Mesendoderm (in vitro differentiated cells): ENCODE measurements around the gene PMEPA1. TPM values are rescaled to one million over a fixed set of nuclear protein-coding genes. Genes with fewer than 3 reads are reported as not detected.
A peak's percentile ranks its signal among the peaks of the same experiment; 100 is the strongest.

Experiments used
- DNase-seq: peaks from one replicate; pipeline ENCODE4 v3.0.0; 2013
- H2AK5ac ChIP-seq: 2 replicates; pipeline ENCODE4 v1.6.1; 2013; ENCODE audit warnings: low read length, inconsistent platforms
- H2BK120ac ChIP-seq: 2 replicates; pipeline ENCODE4 v1.6.1; 2013; ENCODE audit warnings: low read depth, mild to moderate bottlenecking, low read length, moderate library complexity, mixed read lengths
- H2BK15ac ChIP-seq: replicated peaks from 2 replicates; pipeline ENCODE4 v1.6.1; 2013; ENCODE audit warnings: low read depth, mild to moderate bottlenecking, moderate library complexity
- H2BK5ac ChIP-seq: 2 replicates; pipeline ENCODE4 v1.6.1; 2013; ENCODE audit warnings: low read length, inconsistent platforms
- H3K18ac ChIP-seq: 2 replicates; pipeline ENCODE4 v1.6.1; 2013; ENCODE audit warnings: mild to moderate bottlenecking, low read length, mixed read lengths
- H3K23ac ChIP-seq: one replicate; pipeline ENCODE4 v1.6.1; 2013; ENCODE audit warnings: low read length
- H3K27ac ChIP-seq: 2 replicates; pipeline ENCODE4 v1.5.1; 2013; ENCODE audit warnings: low read depth, mild to moderate bottlenecking, inconsistent platforms, low read length, moderate library complexity
- H3K27me3 ChIP-seq: 2 replicates; pipeline ENCODE4 v1.6.1; 2013; ENCODE audit warnings: low read length, control low read depth, mild to moderate bottlenecking, inconsistent platforms; ENCODE audit not compliant: insufficient read depth, poor library complexity
- H3K36me3 ChIP-seq: 2 replicates; pipeline ENCODE4 v1.6.1; 2013; ENCODE audit warnings: low read length, inconsistent platforms; ENCODE audit not compliant: control insufficient read depth, insufficient read depth
- H3K4ac ChIP-seq: one replicate; pipeline ENCODE4 v1.6.1; 2013; ENCODE audit warnings: low read depth, mild to moderate bottlenecking, low read length, moderate library complexity
- H3K4me1 ChIP-seq: 2 replicates; pipeline ENCODE4 v1.6.1; 2013; ENCODE audit warnings: low read depth, low read length, inconsistent platforms; ENCODE audit not compliant: control insufficient read depth
- H3K4me2 ChIP-seq: 2 replicates; pipeline ENCODE4 v1.6.1; 2013; ENCODE audit warnings: low read length
- H3K4me3 ChIP-seq: 2 replicates; pipeline ENCODE4 v1.5.1; 2013; ENCODE audit warnings: mild to moderate bottlenecking, low read length
- H3K56ac ChIP-seq: one replicate; pipeline ENCODE4 v1.6.1; 2013; ENCODE audit warnings: low read length
- H3K79me1 ChIP-seq: 2 replicates; pipeline ENCODE4 v1.6.1; 2013; ENCODE audit warnings: low read length, inconsistent platforms
- H3K79me2 ChIP-seq: 2 replicates; pipeline ENCODE4 v1.6.1; 2013; ENCODE audit warnings: mild to moderate bottlenecking, low read length; ENCODE audit not compliant: control insufficient read depth, insufficient read depth
- H3K9ac ChIP-seq: 2 replicates; pipeline ENCODE4 v1.6.1; 2013; ENCODE audit warnings: low read length, inconsistent platforms
- H4K5ac ChIP-seq: one replicate; pipeline ENCODE4 v1.6.1; 2013; ENCODE audit warnings: low read length
- H4K8ac ChIP-seq: one replicate; pipeline ENCODE4 v1.6.1; 2013; ENCODE audit warnings: low read depth, mild to moderate bottlenecking, control low read depth, low read length, moderate library complexity
- WGBS: extraction: QIAGEN DNeasy Blood & Tissue Kit; methylation state at CpG from one replicate; pipeline ENCODE4 v1.1.7; 2013; ENCODE audit warnings: low lambda C conversion rate, missing lambda C conversion rate; ENCODE audit not compliant: insufficient coverage; ENCODE audit errors: extremely low coverage; 5-methylcytosine and 5-hydroxymethylcytosine counted together
- polyA plus RNA-seq, 2 experiments: library from polyadenylated mRNA; stranded (reverse); fragments of 200-250 nt; gene quantifications; one replicate each; pipeline ENCODE4 v1.2.3, GENCODE V29; 2013

Gene PMEPA1
- polyA plus RNA-seq (2013, experiment 1 of 2), result 52.6 TPM
- polyA plus RNA-seq (2013, experiment 2 of 2), result 52.5 TPM

GRCh38 chr20:57709823-57710799, at the start of gene PMEPA1:
Gene PMEPA1, minus strand, starts transcription at chr20:57710015. Its CDS starts 433 bp downstream, at chr20:57709582.
- Histone ChIP-seq H2BK15ac (peak within 1 kb of the TSS; percentile 10), H2AK5ac (peak within 1 kb of the TSS; percentile 64), H3K4me1 (peaks cover 35% of the 10 kb centered on the region), H3K56ac (peak within 1 kb of the TSS; percentile 97), H3K79me1 (peaks cover 6% of the 10 kb centered on the region), H3K79me2 (peaks cover 50% of the 10 kb centered on the region), H3K4me3 (peak within 1 kb of the TSS; percentile 90), H3K23ac (peak within 1 kb of the TSS; percentile 99), H4K8ac (no peak within 1 kb of the TSS), H4K5ac (peak within 1 kb of the TSS; percentile 60), H2BK120ac (peak within 1 kb of the TSS; percentile 95), H3K27ac (peak within 1 kb of the TSS; percentile 97), H3K4ac (peak within 1 kb of the TSS; percentile 98), H3K18ac (peak within 1 kb of the TSS; percentile 99), H2BK5ac (peak within 1 kb of the TSS; percentile 100), H3K27me3 (no peaks in the 10 kb centered on the region), H3K4me2 (peak within 1 kb of the TSS; percentile 73), H3K9ac (peak within 1 kb of the TSS; percentile 90), H3K36me3 (no peaks in the 10 kb centered on the region)
- peak; percentile 98 for DNase-seq
- WGBS, result no CpG with 5 or more reads among the region's 92 CpGs

- Histone ChIP-seq H3K4me3 (no peak overlapping the region), H3K27me3 (no peaks in the 10 kb centered on the region), H3K9ac (no peak overlapping the region), H3K18ac (no peak overlapping the region), H2AK5ac (no peak overlapping the region), H2BK15ac (no peak overlapping the region), H3K56ac (no peak overlapping the region), H3K4me1 (no peaks in the 10 kb centered on the region), H3K36me3 (no peaks in the 10 kb centered on the region), H3K23ac (no peak overlapping the region), H3K79me1 (no peaks in the 10 kb centered on the region), H3K79me2 (no peaks in the 10 kb centered on the region), H2BK120ac (no peak overlapping the region), H2BK5ac (no peak overlapping the region), H4K8ac (no peak overlapping the region), H3K27ac (no peak overlapping the region), H3K4me2 (no peak overlapping the region), H4K5ac (no peak overlapping the region), H3K4ac (no peak overlapping the region)
- no peak for DNase-seq
- no CpG with 5 or more reads among the region's 1 CpG for WGBS
These were observed 48.0 kb upstream of the PMEPA1 start for GRCh38 chr20:57757767-57758166.

- no peak overlapping the region for H2AK5ac ChIP-seq
- no CpG with 5 or more reads among the region's 4 CpGs for WGBS
These were observed 47.1 kb upstream of the PMEPA1 start for GRCh38 chr20:57756921-57757320.

GRCh38 chr20:57756213-57756612, 46.4 kb upstream of the PMEPA1 start:
- H3K4ac ChIP-seq, result no peak overlapping the region
- WGBS, result no CpG with 5 or more reads among the region's 4 CpGs
- DNase-seq, result no peak

More at GRCh38 chr20:57756921-57757320, 47.1 kb upstream of the PMEPA1 start:
- no peak for DNase-seq
- Histone ChIP-seq H3K27me3 (no peaks in the 10 kb centered on the region), H2BK15ac (no peak overlapping the region), H3K4me2 (no peak overlapping the region), H3K56ac (no peak overlapping the region), H3K36me3 (no peaks in the 10 kb centered on the region), H3K23ac (no peak overlapping the region), H3K27ac (no peak overlapping the region), H3K9ac (no peak overlapping the region), H3K79me1 (no peaks in the 10 kb centered on the region), H3K4me3 (no peak overlapping the region), H2BK5ac (no peak overlapping the region), H3K79me2 (no peaks in the 10 kb centered on the region), H4K5ac (no peak overlapping the region), H3K18ac (no peak overlapping the region), H3K4me1 (no peaks in the 10 kb centered on the region), H4K8ac (no peak overlapping the region), H2BK120ac (no peak overlapping the region), H3K4ac (no peak overlapping the region)

GRCh38 chr20:57755609-57756008, 45.8 kb upstream of the PMEPA1 start:
- no peaks in the 10 kb centered on the region for H3K4me1 ChIP-seq
- no peak overlapping the region for H2BK15ac ChIP-seq
- H3K4me2 ChIP-seq, result no peak overlapping the region
- no peak overlapping the region for H3K56ac ChIP-seq
- no CpG with 5 or more reads among the region's 1 CpG for WGBS
- no peaks in the 10 kb centered on the region for H3K36me3 ChIP-seq
- no peak overlapping the region for H4K5ac ChIP-seq
- no peak overlapping the region for H2BK5ac ChIP-seq
- no peak overlapping the region for H3K18ac ChIP-seq
- no peaks in the 10 kb centered on the region for H3K27me3 ChIP-seq
- no peak overlapping the region for H3K27ac ChIP-seq
- no peak for DNase-seq
- no peak overlapping the region for H4K8ac ChIP-seq
- H3K79me2 ChIP-seq, result no peaks in the 10 kb centered on the region
- no peak overlapping the region for H3K23ac ChIP-seq
- no peak overlapping the region for H3K4ac ChIP-seq
- H2AK5ac ChIP-seq, result no peak overlapping the region
- no peak overlapping the region for H3K4me3 ChIP-seq
- H3K9ac ChIP-seq, result no peak overlapping the region
- H3K79me1 ChIP-seq, result no peaks in the 10 kb centered on the region
- H2BK120ac ChIP-seq, result no peak overlapping the region

More at GRCh38 chr20:57756213-57756612, 46.4 kb upstream of the PMEPA1 start:
- Histone ChIP-seq H3K56ac (no peak overlapping the region), H3K18ac (no peak overlapping the region), H4K5ac (no peak overlapping the region), H3K79me2 (no peaks in the 10 kb centered on the region), H3K4me3 (no peak overlapping the region), H2BK120ac (no peak overlapping the region), H3K36me3 (no peaks in the 10 kb centered on the region), H3K23ac (no peak overlapping the region), H2BK15ac (no peak overlapping the region), H3K4me1 (no peaks in the 10 kb centered on the region), H4K8ac (no peak overlapping the region), H2BK5ac (no peak overlapping the region), H2AK5ac (no peak overlapping the region), H3K79me1 (no peaks in the 10 kb centered on the region), H3K4me2 (no peak overlapping the region), H3K27ac (no peak overlapping the region), H3K27me3 (no peaks in the 10 kb centered on the region), H3K9ac (no peak overlapping the region)
